ENCODE results near the gene HHIPL1. TPM values are rescaled to one million over a fixed set of nuclear protein-coding genes. Genes with fewer than 3 reads are reported as not detected.
"Not testable (repeated sequence)": the region's sequence is repeated elsewhere in the genome, so short reads cannot be mapped to it uniquely, and the experiment has no call there.

Gene HHIPL1
- total RNA-seq, 1 experiment from 2014 or later: not detected

GRCh38 chr14:99660794-99661193 lies 15.9 kb downstream of the HHIPL1 start:
- Mint-ChIP-seq H3K9me3 (ENCODE audit: low read depth, unreplicated experiment) (no peaks in the 10 kb centered on the region), H3K4me3 (ENCODE audit: low read depth, unreplicated experiment) (no peak overlapping the region), H3K27me3 (ENCODE audit: unreplicated experiment) (peaks cover 73% of the 10 kb centered on the region), H3K27ac (ENCODE audit: unreplicated experiment) (no peak overlapping the region), H3K36me3 (ENCODE audit: insufficient read depth, unreplicated experiment) (no peaks in the 10 kb centered on the region), H3K4me1 (ENCODE audit: low read depth, unreplicated experiment) (peaks cover 9% of the 10 kb centered on the region)
- CTCF ChIA-PET: no interaction called here
- no peak for DNase-seq
- no TSS peak for BruUV-seq (replicated peaks)
- no peak for TF ChIP-seq CTCF (IDR thresholded peaks at IDR 0.05; ENCODE audit: unreplicated experiment)
- intact Hi-C loops (cut with micrococcal nuclease; ENCODE audit: unreplicated experiment): no loop called here

- CTCF ChIA-PET; BruUV-seq (replicated peaks); H3K4me1 Mint-ChIP-seq (ENCODE audit: low read depth, unreplicated experiment): not testable (repeated sequence)
These were observed 16.3 kb downstream of the HHIPL1 start for GRCh38 chr14:99661206-99661605.

GRCh38 chr14:99662846-99663245 lies 17.9 kb downstream of the HHIPL1 start:
- Mint-ChIP-seq H3K27ac (ENCODE audit: unreplicated experiment) (no peak overlapping the region), H3K27me3 (ENCODE audit: unreplicated experiment) (peaks cover 53% of the 10 kb centered on the region), H3K4me3 (ENCODE audit: low read depth, unreplicated experiment) (no peak overlapping the region), H3K36me3 (ENCODE audit: insufficient read depth, unreplicated experiment) (no peaks in the 10 kb centered on the region), H3K4me1 (ENCODE audit: low read depth, unreplicated experiment) (peaks cover 8% of the 10 kb centered on the region), H3K9me3 (ENCODE audit: low read depth, unreplicated experiment) (no peaks in the 10 kb centered on the region)
- no peak for TF ChIP-seq CTCF (IDR thresholded peaks at IDR 0.05; ENCODE audit: unreplicated experiment)
- no TSS peak for BruUV-seq (replicated peaks)
- intact Hi-C loops (cut with micrococcal nuclease; ENCODE audit: unreplicated experiment): no loop called here
- CTCF ChIA-PET: no interaction called here
- no peak for DNase-seq

More at GRCh38 chr14:99661206-99661605, 16.3 kb downstream of the HHIPL1 start:
- H3K27ac Mint-ChIP-seq (ENCODE audit: unreplicated experiment); H3K9me3 Mint-ChIP-seq (ENCODE audit: low read depth, unreplicated experiment); DNase-seq; intact Hi-C loops (cut with micrococcal nuclease; ENCODE audit: unreplicated experiment); H3K36me3 Mint-ChIP-seq (ENCODE audit: insufficient read depth, unreplicated experiment); H3K4me3 Mint-ChIP-seq (ENCODE audit: low read depth, unreplicated experiment): not testable (repeated sequence)
- peaks cover 69% of the 10 kb centered on the region for H3K27me3 Mint-ChIP-seq (ENCODE audit: unreplicated experiment)

GRCh38 chr14:99663386-99664057 lies 18.6 kb downstream of the HHIPL1 start:
- Mint-ChIP-seq H3K27me3 (ENCODE audit: unreplicated experiment) (peaks cover 52% of the 10 kb centered on the region), H3K4me3 (ENCODE audit: low read depth, unreplicated experiment) (no peak overlapping the region), H3K27ac (ENCODE audit: unreplicated experiment) (no peak overlapping the region), H3K4me1 (ENCODE audit: low read depth, unreplicated experiment) (peaks cover under 1% of the 10 kb centered on the region), H3K36me3 (ENCODE audit: insufficient read depth, unreplicated experiment) (no peaks in the 10 kb centered on the region), H3K9me3 (ENCODE audit: low read depth, unreplicated experiment) (no peaks in the 10 kb centered on the region)
- no peak for DNase-seq
- intact Hi-C loops (cut with micrococcal nuclease; ENCODE audit: unreplicated experiment): no loop called here
- no TSS peak for BruUV-seq (replicated peaks)
- CTCF ChIA-PET: interaction anchor here (0.5 kb wide), 1 partner anchor 233 kb away, joined by 4 read pairs; no protein-coding TSS in a partner anchor
- no peak for TF ChIP-seq CTCF (IDR thresholded peaks at IDR 0.05; ENCODE audit: unreplicated experiment)
